NCI-H1694 (cell line): ENCODE measurements around the gene WHAMM.
A peak's percentile ranks its signal among the peaks of the same experiment; 100 is the strongest.
"Not testable (repeated sequence)": the region's sequence is repeated elsewhere in the genome, so short reads cannot be mapped to it uniquely, and the experiment has no call there.

ENCODE experiments used
- DNase-seq: peaks from one replicate; lab custom pipeline; 2025; lab: John Stamatoyannopoulos, UW

WHAMM gene

GRCh38 chr15:82838096-82838735, 28.8 kb downstream of the WHAMM start:
- no peak for DNase-seq

- DNase-seq = no peak
Measured at GRCh38 chr15:82839136-82839535, 29.7 kb downstream of the WHAMM start.

GRCh38 chr15:82840166-82840565, 30.7 kb downstream of the WHAMM start:
- no peak for DNase-seq

- DNase-seq = no peak
Measured at GRCh38 chr15:82843566-82843965, 34.1 kb downstream of the WHAMM start.

GRCh38 chr15:82845686-82846085, 36.3 kb downstream of the WHAMM start:
- no peak for DNase-seq

GRCh38 chr15:82846621-82847020, 37.2 kb downstream of the WHAMM start:
- DNase-seq = no peak

GRCh38 chr15:82847703-82848102, 38.3 kb downstream of the WHAMM start:
- no peak for DNase-seq

- no peak for DNase-seq
Measured at GRCh38 chr15:82848241-82848993, 39.0 kb downstream of the WHAMM start.

- peak; percentile 62 for DNase-seq
Measured at GRCh38 chr15:82849556-82850512, 40.4 kb downstream of the WHAMM start.

GRCh38 chr15:82850731-82851130, 41.3 kb downstream of the WHAMM start:
- peak; percentile 75 for DNase-seq

GRCh38 chr15:82851306-82851850, 42.0 kb downstream of the WHAMM start:
- DNase-seq = no peak

- DNase-seq = no peak
Measured at GRCh38 chr15:82851981-82852511, 42.6 kb downstream of the WHAMM start.

GRCh38 chr15:82852941-82853561, 43.6 kb downstream of the WHAMM start:
- no peak for DNase-seq

- DNase-seq = no peak
Measured at GRCh38 chr15:82854554-82854953, 45.1 kb downstream of the WHAMM start.

- no peak for DNase-seq
Measured at GRCh38 chr15:82855286-82856100, 46.1 kb downstream of the WHAMM start.

- no peak for DNase-seq
Measured at GRCh38 chr15:82856397-82857170, 47.2 kb downstream of the WHAMM start.

- no peak for DNase-seq
Measured at GRCh38 chr15:82858932-82859331, 49.5 kb downstream of the WHAMM start.

GRCh38 chr15:82862886-82863285, 53.5 kb downstream of the WHAMM start:
- DNase-seq = no peak

- no peak for DNase-seq
Measured at GRCh38 chr15:82864967-82865366, 55.5 kb downstream of the WHAMM start.

GRCh38 chr15:82865581-82865980, 56.2 kb downstream of the WHAMM start:
- not testable (repeated sequence) for DNase-seq
